H1 (cell line): Measurements from ENCODE around the gene MGRN1. TPM values are rescaled to one million over a fixed set of nuclear protein-coding genes. Genes with fewer than 3 reads are reported as not detected.
"Not testable (repeated sequence)": the region's sequence is repeated elsewhere in the genome, so short reads cannot be mapped to it uniquely, and the experiment has no call there.

ENCODE experiments used
- CTCF ChIA-PET: fragments of 300-600 bp; sonication (Branson Sonifier 250); formaldehyde crosslinking; loops from one replicate; lab custom pipeline; 2021; ENCODE audit not compliant: partially characterized antibody; lab: Charles Lee
- POLR2A ChIA-PET: fragments of 300-600 bp; sonication (Branson Sonifier 250); formaldehyde crosslinking; loops from one replicate; lab custom pipeline; 2021; ENCODE audit warnings: inconsistent platforms; ENCODE audit not compliant: partially characterized antibody; lab: Charles Lee
- DNase-seq, 2 experiments: peaks; one replicate each; pipeline versions ENCODE4 v3.0.0 to v3.0.0-alpha.2; 2010 to 2022; ENCODE audit warnings: low spot score in 2 of 2, low read depth in 1 of 2, mixed read lengths in 1 of 2
- FAIRE-seq: peaks from 2 replicates; lab custom pipeline; 2011; peaks lifted over from hg19 to GRCh38; lab: Jason Lieb, UNC
- H2AFZ ChIP-seq: 2 replicates; pipeline ENCODE4 v1.8.1; 2012; ENCODE audit warnings: low read length, inconsistent platforms
- H2AK5ac ChIP-seq: 2 replicates; pipeline ENCODE4 v1.6.1; 2013; ENCODE audit warnings: low read depth, low read length
- H2BK120ac ChIP-seq: replicated peaks from 2 replicates; pipeline ENCODE3; 2013; ENCODE audit warnings: low read depth, low read length, inconsistent platforms
- H2BK12ac ChIP-seq: 2 replicates; pipeline ENCODE4 v1.6.1; 2013; ENCODE audit warnings: low read depth, low read length
- H2BK15ac ChIP-seq: 2 replicates; pipeline ENCODE4 v1.6.1; 2013; ENCODE audit warnings: low read length
- H2BK20ac ChIP-seq: 2 replicates; pipeline ENCODE4 v1.6.1; 2013; ENCODE audit warnings: low read length
- H2BK5ac ChIP-seq: 2 replicates; pipeline ENCODE4 v1.6.1; 2013; ENCODE audit warnings: low read depth, low read length
- H3K14ac ChIP-seq: 2 replicates; pipeline ENCODE4 v1.6.1; 2013; ENCODE audit warnings: inconsistent platforms; ENCODE audit not compliant: insufficient read length
- H3K18ac ChIP-seq: 2 replicates; pipeline ENCODE4 v1.6.1; 2013; ENCODE audit warnings: low read length; ENCODE audit errors: extremely low read depth
- H3K23ac ChIP-seq: 2 replicates; pipeline ENCODE4 v1.6.1; 2013; ENCODE audit warnings: inconsistent platforms; ENCODE audit not compliant: insufficient read length
- H3K23me2 ChIP-seq: 2 replicates; pipeline ENCODE4 v1.6.1; 2013; ENCODE audit warnings: low read depth, low read length
- H3K27ac ChIP-seq: 2 replicates; pipeline ENCODE4 v1.6.1; 2011; ENCODE audit warnings: low read depth, low read length, inconsistent platforms
- H3K27me3 ChIP-seq, 4 experiments: replicated peaks in 1 of 4; 1 replicate in 1 of 4; 2 replicates in 3 of 4; pipeline versions ENCODE4 v1.6.1 to v1.8.1; 2011 to 2013; ENCODE audit warnings: low read length in 3 of 4, mild to moderate bottlenecking in 3 of 4, inconsistent platforms in 2 of 4, mixed read lengths in 2 of 4, moderate library complexity in 1 of 4; ENCODE audit not compliant: control insufficient read depth in 3 of 4, insufficient read depth in 3 of 4; ENCODE audit errors: extremely low read depth in 1 of 4
- H3K36me3 ChIP-seq, 4 experiments: 2 replicates each; pipeline versions ENCODE4 v1.6.1 to v1.8.1; 2011 to 2013; ENCODE audit warnings: mild to moderate bottlenecking in 4 of 4, low read length in 3 of 4, moderate library complexity in 2 of 4, control low read depth in 1 of 4, inconsistent platforms in 1 of 4; ENCODE audit not compliant: insufficient read depth in 4 of 4, control insufficient read depth in 2 of 4
- H3K4ac ChIP-seq: replicated peaks from 2 replicates; pipeline ENCODE3; 2013; ENCODE audit warnings: low read length, low read depth, mixed read lengths, inconsistent platforms; ENCODE audit not compliant: insufficient read length
- H3K4me1 ChIP-seq, 4 experiments: replicated peaks in 1 of 4; 1 replicate in 1 of 4; 2 replicates in 3 of 4; pipeline versions ENCODE4 v1.6.1 to v1.8.1; 2011 to 2013; ENCODE audit warnings: low read length in 3 of 4, inconsistent platforms in 2 of 4, mixed read lengths in 1 of 4; ENCODE audit not compliant: insufficient read depth in 4 of 4, control insufficient read depth in 3 of 4
- H3K4me2 ChIP-seq, 2 experiments: 2 replicates each; pipeline versions ENCODE4 v1.6.1 to v1.8.1; 2011 to 2013; ENCODE audit warnings: low read depth in 2 of 2, low read length in 2 of 2, control low read depth in 1 of 2, inconsistent platforms in 1 of 2, mild to moderate bottlenecking in 1 of 2; ENCODE audit not compliant: insufficient read depth in 1 of 2
- H3K4me3 ChIP-seq, 4 experiments: fragments of 200-600, 300-600 bp in 1 of 4; sonication (generic), shearing (Covaris generic), sonication (Bioruptor Twin) in 1 of 4; 2 replicates each; pipeline versions ENCODE4 v1.5.1 to v1.8.1; 2011 to 2016; ENCODE audit warnings: low read length in 4 of 4, low read depth in 3 of 4, control low read depth in 2 of 4, inconsistent platforms in 2 of 4, mild to moderate bottlenecking in 2 of 4, mixed read lengths in 1 of 4, moderate library complexity in 1 of 4; ENCODE audit not compliant: insufficient read depth in 2 of 4; ENCODE audit errors: extremely low read depth in 1 of 4
- H3K56ac ChIP-seq: replicated peaks from 2 replicates; pipeline ENCODE3; 2013; ENCODE audit warnings: low read depth, mild to moderate bottlenecking, mixed read lengths, low read length, inconsistent platforms; ENCODE audit not compliant: insufficient read length
- H3K79me1 ChIP-seq: 2 replicates; pipeline ENCODE4 v1.6.1; 2013; ENCODE audit warnings: low read depth, low read length, control low read depth
- H3K79me2 ChIP-seq, 2 experiments: 2 replicates each; pipeline versions ENCODE4 v1.6.1 to v1.8.1; 2012 to 2013; ENCODE audit warnings: low read length in 2 of 2, mild to moderate bottlenecking in 2 of 2, inconsistent platforms in 1 of 2; ENCODE audit not compliant: insufficient read depth in 2 of 2, control insufficient read depth in 1 of 2
- H3K9ac ChIP-seq, 4 experiments: replicated peaks in 1 of 4; 1 replicate in 1 of 4; 2 replicates in 3 of 4; pipeline versions ENCODE4 v1.6.1 to v1.8.1; 2011 to 2013; ENCODE audit warnings: low read depth in 3 of 4, low read length in 3 of 4, control low read depth in 2 of 4, mild to moderate bottlenecking in 2 of 4, moderate library complexity in 2 of 4, inconsistent platforms in 1 of 4; ENCODE audit errors: extremely low read depth in 1 of 4
- H3K9me3 ChIP-seq, 2 experiments: 2 replicates each; pipeline versions ENCODE4 v1.6.1 to v1.8.1; 2012 to 2013; ENCODE audit warnings: mild to moderate bottlenecking in 2 of 2, moderate library complexity in 2 of 2, control low read depth in 1 of 2, inconsistent platforms in 1 of 2, low read depth in 1 of 2, low read length in 1 of 2, mixed read lengths in 1 of 2; ENCODE audit not compliant: insufficient read depth in 2 of 2
- H4K20me1 ChIP-seq, 2 experiments: replicated peaks in 1 of 2; 2 replicates each; pipeline versions ENCODE3 to v1.8.1; 2011 to 2013; ENCODE audit warnings: inconsistent platforms in 2 of 2, low read length in 2 of 2, mild to moderate bottlenecking in 1 of 2; ENCODE audit not compliant: insufficient read depth in 2 of 2, control insufficient read depth in 1 of 2
- H4K5ac ChIP-seq: 2 replicates; pipeline ENCODE4 v1.6.1; 2013; ENCODE audit warnings: low read length, low read depth, mixed read lengths, inconsistent platforms; ENCODE audit not compliant: insufficient read length
- H4K8ac ChIP-seq: 2 replicates; pipeline ENCODE4 v1.8.0; 2013; ENCODE audit warnings: mild to moderate bottlenecking, moderate library complexity, low read length, inconsistent platforms; ENCODE audit not compliant: insufficient read depth; ENCODE audit errors: extremely low read depth
- H4K91ac ChIP-seq: replicated peaks from 2 replicates; pipeline ENCODE3; 2013; ENCODE audit warnings: low read length, mixed read lengths, inconsistent platforms; ENCODE audit not compliant: insufficient read length
- E2F6 ChIP-seq: IDR thresholded peaks from 2 replicates; pipeline ENCODE4 v1.6.1; 2012; ENCODE audit warnings: inconsistent platforms
- GABPA ChIP-seq: IDR thresholded peaks from 2 replicates; pipeline ENCODE4 v1.6.1; 2011; ENCODE audit warnings: mild to moderate bottlenecking, low read length, moderate library complexity, borderline replicate concordance; ENCODE audit not compliant: insufficient read depth
- JUND ChIP-seq: IDR thresholded peaks from 2 replicates; pipeline ENCODE4 v1.6.1; 2011; ENCODE audit warnings: mild to moderate bottlenecking, improper control_type of control experiment, low read length
- NANOG ChIP-seq: IDR thresholded peaks from 2 replicates; pipeline ENCODE4 v1.6.1; 2011; ENCODE audit warnings: low read length, low read depth, mild to moderate bottlenecking, inconsistent platforms; ENCODE audit not compliant: insufficient read depth, poor library complexity, severe bottlenecking
- SIN3A ChIP-seq, 2 experiments: IDR thresholded peaks in 1 of 2; conservative IDR thresholded peaks in 1 of 2; 2 replicates each; pipeline ENCODE4 v1.6.1; 2011 to 2012; ENCODE audit warnings: low read length in 2 of 2, improper control_type of control experiment in 1 of 2, low read depth in 1 of 2, mild to moderate bottlenecking in 1 of 2
- TEAD4 ChIP-seq: IDR thresholded peaks from 2 replicates; pipeline ENCODE4 v1.6.1; 2012; ENCODE audit warnings: low read depth, low read length, inconsistent platforms, mixed read lengths
- USF2 ChIP-seq: IDR thresholded peaks from 2 replicates; pipeline ENCODE4 v1.6.1; 2011; ENCODE audit warnings: low read length, improper control_type of control experiment
- YY1 ChIP-seq: IDR thresholded peaks from 2 replicates; pipeline ENCODE4 v1.6.1; 2011; ENCODE audit warnings: low read depth, mild to moderate bottlenecking, low read length
- WGBS, 2 experiments: shearing (Covaris generic) in 1 of 2; methylation state at CpG; one replicate each; pipeline versions ENCODE4 v1.1.6 to v1.1.7; 2013 to 2015; ENCODE audit warnings: low lambda C conversion rate in 2 of 2, mixed read lengths in 2 of 2, inconsistent platforms in 1 of 2, low coverage in 1 of 2, missing lambda C conversion rate in 1 of 2; ENCODE audit not compliant: insufficient replicate concordance in 2 of 2, insufficient coverage in 1 of 2, insufficient read length in 1 of 2; ENCODE audit errors: extremely low coverage in 1 of 2, missing lambda C conversion rate in 1 of 2; 5-methylcytosine and 5-hydroxymethylcytosine counted together
- polyA plus RNA-seq, 7 experiments: library from polyadenylated mRNA; depleted of rRNA in 3 of 7; stranded (reverse) in 5 of 7; unstranded in 2 of 7; fragments of >200 nt in 5 of 7; fragments of 200-250 nt in 2 of 7; gene quantifications; 1 replicate in 5 of 7; 2 replicates in 1 of 7; 4 replicates in 1 of 7; pipeline versions ENCODE4 v1.2.1 to v1.2.3, GENCODE V29; 2011 to 2013; ENCODE audit warnings: missing spikeins in 2 of 7, mixed read lengths in 2 of 7
- total RNA-seq: library from RNA; stranded (reverse); fragmentation: NEBNext Ultra II Directional; extraction: Animal tissue kit (Norgen Biotek cat#: 25700); gene quantifications from 2 replicates; pipeline ENCODE4 v1.2.1, GENCODE V29; 2021
- TF ChIP-seq, protein P1 (sequence below): IDR thresholded peaks from 2 replicates; pipeline ENCODE4 v1.6.1; 2012; ENCODE audit warnings: inconsistent platforms

Gene MGRN1
- total and polyA plus RNA-seq, 2 of the 8 experiments (the other 6 are each of a cell fraction or from before 2014, with no cell fraction given): 15.0 to 82.3 TPM

GRCh38 chr16:4650443-4651074, 25.9 kb downstream of the MGRN1 start:
- H3K23ac ChIP-seq, H3K9ac ChIP-seq, H2BK12ac ChIP-seq, H4K5ac ChIP-seq, H3K4me2 ChIP-seq, H2BK20ac ChIP-seq, H3K4me3 ChIP-seq, H2AK5ac ChIP-seq, H3K4ac ChIP-seq, H3K27ac ChIP-seq, H3K27me3 ChIP-seq, H4K8ac ChIP-seq, H3K18ac ChIP-seq, H2AFZ ChIP-seq, H2BK120ac ChIP-seq, H3K9me3 ChIP-seq, H2BK15ac ChIP-seq, H3K23me2 ChIP-seq, H3K4me1 ChIP-seq, H2BK5ac ChIP-seq, H4K91ac ChIP-seq, H3K14ac ChIP-seq, H3K56ac ChIP-seq: not testable (repeated sequence)
- ChIA-PET CTCF (interaction anchor here (0.6 to 2.9 kb wide), 42 partner anchors 8 to 306 kb away, joined by 3 to 49 read pairs (median 4); partner anchors contain the start of genes C16orf96 and MGRN1), POLR2A (interaction anchor here (0.6 to 1.3 kb wide), 9 partner anchors 17 to 143 kb away, joined by 3 to 5 read pairs (median 3); no protein-coding TSS in a partner anchor)
- 88% methylated on average over 13 of the region's 15 CpGs; no CpG with 5 or more reads in 1 of the 2 experiments for WGBS, 2 experiments
- peaks cover 16% of the 10 kb centered on the region for H3K79me1 ChIP-seq
- peaks cover 5 to 15% of the 10 kb centered on the region in 2 experiments for H4K20me1 ChIP-seq
- peaks cover 0 to 14% (median 7%) of the 10 kb centered on the region in 4 experiments; a peak in 7 of 8 replicates for H3K36me3 ChIP-seq
- peaks cover 0 to 21% of the 10 kb centered on the region in 2 experiments; a peak in 2 of 4 replicates for H3K79me2 ChIP-seq
- peak; percentile 82 for FAIRE-seq
- peak; percentile 70 to 94 for DNase-seq
- TF ChIP-seq TEAD4 (peak; percentile 58; the same call in 1 of the 2 replicates), SIN3A (conservative IDR thresholded peaks at IDR 0.05 in 1 of 2, IDR thresholded peaks at IDR 0.05 in 1 of 2; ENCODE audit: low read depth in 1 of 2, low read length in 2 of 2) (peak in 1 of 2 experiments; percentile 56; a peak in 1 of 4 replicates), JUND (peak; percentile 7; the same call in 1 of the 2 replicates), NANOG (peak; percentile 10), GABPA (peak; percentile 62; the same call in 1 of the 2 replicates), YY1 (peak; percentile 90), USF2 (peak; percentile 81), E2F6 (peak; percentile 49; the same call in 1 of the 2 replicates)
- TF ChIP-seq, protein P1, sequence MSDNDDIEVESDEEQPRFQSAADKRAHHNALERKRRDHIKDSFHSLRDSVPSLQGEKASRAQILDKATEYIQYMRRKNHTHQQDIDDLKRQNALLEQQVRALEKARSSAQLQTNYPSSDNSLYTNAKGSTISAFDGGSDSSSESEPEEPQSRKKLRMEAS: peak; percentile 95
